MM.1S (cell line): ENCODE data around the gene APOL3.
"Not testable (repeated sequence)": the region's sequence is repeated elsewhere in the genome, so short reads cannot be mapped to it uniquely, and the experiment has no call there.

Experiments used
- DNase-seq: peaks from one replicate; pipeline ENCODE4 v3.0.0-alpha.2; 2015
- H2AFZ ChIP-seq: fragments of 300-600 bp; sonication (generic); 2 replicates; pipeline ENCODE4 v1.6.0; 2016; ENCODE audit warnings: antibody characterized with exemption, low read length
- H3F3A ChIP-seq: fragments of 300-600 bp; sonication (generic); 2 replicates; pipeline ENCODE4 v1.6.1; 2016; ENCODE audit warnings: mild to moderate bottlenecking, antibody characterized with exemption, low read length, moderate library complexity, mixed read lengths; ENCODE audit not compliant: insufficient read depth
- H3K27ac ChIP-seq: fragments of 300-600 bp; sonication (generic); 2 replicates; pipeline ENCODE4 v1.5.1; 2016; ENCODE audit warnings: mild to moderate bottlenecking, low read length
- H3K27me3 ChIP-seq: fragments of 300-600 bp; sonication (generic); replicated peaks from 2 replicates; pipeline ENCODE4 v1.6.0; 2016; ENCODE audit warnings: low read length; ENCODE audit not compliant: insufficient read depth
- H3K36me3 ChIP-seq: fragments of 300-600 bp; sonication (generic); replicated peaks from 2 replicates; pipeline ENCODE4 v1.6.1; 2016; ENCODE audit warnings: mild to moderate bottlenecking, low read length, mixed read lengths; ENCODE audit not compliant: insufficient read depth
- H3K4me1 ChIP-seq: fragments of 300-600 bp; sonication (generic); 2 replicates; pipeline ENCODE4 v1.6.1; 2016; ENCODE audit warnings: low read length, mixed read lengths
- H3K4me2 ChIP-seq: fragments of 300-600 bp; sonication (generic); 2 replicates; pipeline ENCODE4 v1.6.0; 2016; ENCODE audit warnings: low read depth, low read length
- H3K4me3 ChIP-seq: fragments of 300-600 bp; sonication (generic); 2 replicates; pipeline ENCODE4 v1.5.1; 2016; ENCODE audit warnings: low read length, mixed read lengths
- H3K79me2 ChIP-seq: fragments of 300-600 bp; sonication (generic); 2 replicates; pipeline ENCODE4 v1.6.1; 2016; ENCODE audit warnings: mixed run types, low read length, mixed read lengths
- H3K9ac ChIP-seq: fragments of 300-600 bp; sonication (generic); 2 replicates; pipeline ENCODE4 v1.6.1; 2016; ENCODE audit warnings: low read length, mixed read lengths
- H3K9me2 ChIP-seq: fragments of 300-600 bp; sonication (generic); replicated peaks from 2 replicates; pipeline ENCODE4 v1.6.1; 2016; ENCODE audit warnings: mild to moderate bottlenecking, low read length, mixed read lengths; ENCODE audit not compliant: insufficient read depth
- H3K9me3 ChIP-seq: fragments of 300-600 bp; sonication (generic); replicated peaks from 2 replicates; pipeline ENCODE4 v1.6.1; 2016; ENCODE audit warnings: mild to moderate bottlenecking, low read length, mixed read lengths; ENCODE audit not compliant: insufficient read depth
- H4K20me1 ChIP-seq: fragments of 300-600 bp; sonication (generic); 2 replicates; pipeline ENCODE4 v1.6.1; 2016; ENCODE audit warnings: mild to moderate bottlenecking, low read length, moderate library complexity, mixed read lengths; ENCODE audit not compliant: insufficient read depth
- EZH2phosphoT487 ChIP-seq: fragments of 300-600 bp; sonication (generic); IDR thresholded peaks from 2 replicates; pipeline ENCODE4 v1.6.1; 2018; ENCODE audit warnings: antibody characterized with exemption, low read length

Gene APOL3

GRCh38 chr22:36097880-36098279 is 62.7 kb downstream of the APOL3 start:
- Histone ChIP-seq H3K4me1 (no peaks in the 10 kb centered on the region), H2AFZ (no peak overlapping the region), H3K9ac (no peak overlapping the region), H3F3A (no peaks in the 10 kb centered on the region), H3K36me3 (no peaks in the 10 kb centered on the region), H3K4me2 (no peak overlapping the region), H3K9me3 (no peaks in the 10 kb centered on the region), H4K20me1 (no peaks in the 10 kb centered on the region), H3K4me3 (no peak overlapping the region), H3K27me3 (no peaks in the 10 kb centered on the region), H3K9me2 (no peaks in the 10 kb centered on the region), H3K79me2 (no peaks in the 10 kb centered on the region), H3K27ac (no peak overlapping the region)
- DNase-seq = no peak
- no peak for TF ChIP-seq EZH2phosphoT487

DNA sequence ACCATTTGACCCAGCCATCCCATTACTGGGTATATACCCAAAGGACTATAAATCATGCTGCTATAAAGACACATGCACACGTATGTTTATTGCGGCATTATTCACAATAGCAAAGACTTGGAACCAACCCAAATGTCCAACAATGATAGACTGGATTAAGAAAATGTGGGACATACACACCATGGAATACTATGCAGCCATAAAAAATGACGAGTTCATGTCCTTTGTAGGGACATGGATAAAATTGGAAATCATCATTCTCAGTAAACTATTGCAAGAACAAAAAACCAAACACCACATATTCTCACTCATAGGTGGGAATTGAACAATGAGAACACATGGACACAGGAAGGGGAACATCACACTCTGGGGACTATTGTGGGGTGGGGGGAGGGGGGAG is 69.8 kb downstream of the APOL3 start:
- H2AFZ ChIP-seq, H3K9me2 ChIP-seq, H3K36me3 ChIP-seq, H3K4me1 ChIP-seq, DNase-seq, H3K79me2 ChIP-seq, H3F3A ChIP-seq, H3K27me3 ChIP-seq, H3K27ac ChIP-seq, H3K4me3 ChIP-seq, H3K9me3 ChIP-seq, H3K9ac ChIP-seq, H3K4me2 ChIP-seq, H4K20me1 ChIP-seq: not testable (repeated sequence)
